ENCODE data around the gene MAP6. TPM values are rescaled to one million over a fixed set of nuclear protein-coding genes. Genes with fewer than 3 reads are reported as not detected.

Gene MAP6
- total RNA-seq, 1 donor from 2014 or later: 3.3 TPM

DNA sequence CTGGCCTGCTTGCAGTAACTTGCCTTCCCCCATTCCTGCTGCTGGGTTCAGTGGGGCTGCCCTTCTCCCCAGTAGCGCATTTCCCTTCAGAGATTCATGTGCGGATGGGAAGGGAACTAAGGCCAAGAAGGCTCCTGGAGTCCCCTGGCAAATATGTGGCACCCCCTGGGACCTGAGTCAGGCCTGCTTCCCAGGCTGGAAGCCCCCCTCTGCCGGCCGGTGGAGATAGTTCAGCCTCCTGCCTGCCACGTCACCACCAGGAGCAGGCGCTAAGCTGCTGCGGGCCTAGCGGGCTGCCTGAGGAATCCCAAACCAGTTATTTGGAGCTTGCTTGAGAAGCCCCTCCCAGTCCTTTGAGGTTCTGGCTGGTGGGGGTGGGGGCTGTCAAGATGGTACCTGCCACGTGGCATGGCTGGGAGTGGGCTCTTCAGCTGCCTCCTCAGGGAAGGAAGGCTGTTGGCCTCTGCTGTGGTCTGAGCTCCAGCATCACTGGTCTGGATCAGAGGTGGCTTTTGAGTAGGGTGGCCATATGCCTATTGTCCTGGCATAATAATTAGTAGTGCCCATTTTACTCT is 104.8 kb downstream of the MAP6 start:
- Histone ChIP-seq H3K36me3 (ENCODE audit: control insufficient read depth, insufficient read depth, low read length) (peaks cover 2% of the 10 kb centered on the region), H3K4me3 (ENCODE audit: low read depth, low read length) (peak overlapping the region; percentile 82), H3K27me3 (ENCODE audit: control insufficient read depth, insufficient read depth, low read length) (no peaks in the 10 kb centered on the region)
- no peak for DNase-seq (ENCODE audit: low read depth)
- TF ChIP-seq, protein P1, sequence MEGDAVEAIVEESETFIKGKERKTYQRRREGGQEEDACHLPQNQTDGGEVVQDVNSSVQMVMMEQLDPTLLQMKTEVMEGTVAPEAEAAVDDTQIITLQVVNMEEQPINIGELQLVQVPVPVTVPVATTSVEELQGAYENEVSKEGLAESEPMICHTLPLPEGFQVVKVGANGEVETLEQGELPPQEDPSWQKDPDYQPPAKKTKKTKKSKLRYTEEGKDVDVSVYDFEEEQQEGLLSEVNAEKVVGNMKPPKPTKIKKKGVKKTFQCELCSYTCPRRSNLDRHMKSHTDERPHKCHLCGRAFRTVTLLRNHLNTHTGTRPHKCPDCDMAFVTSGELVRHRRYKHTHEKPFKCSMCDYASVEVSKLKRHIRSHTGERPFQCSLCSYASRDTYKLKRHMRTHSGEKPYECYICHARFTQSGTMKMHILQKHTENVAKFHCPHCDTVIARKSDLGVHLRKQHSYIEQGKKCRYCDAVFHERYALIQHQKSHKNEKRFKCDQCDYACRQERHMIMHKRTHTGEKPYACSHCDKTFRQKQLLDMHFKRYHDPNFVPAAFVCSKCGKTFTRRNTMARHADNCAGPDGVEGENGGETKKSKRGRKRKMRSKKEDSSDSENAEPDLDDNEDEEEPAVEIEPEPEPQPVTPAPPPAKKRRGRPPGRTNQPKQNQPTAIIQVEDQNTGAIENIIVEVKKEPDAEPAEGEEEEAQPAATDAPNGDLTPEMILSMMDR (IDR thresholded peaks at IDR 0.05; ENCODE audit: insufficient read depth, low read length, poor library complexity, severe bottlenecking): peak; percentile 62

GRCh38 chr11:75563501-75563977 is 105.3 kb downstream of the MAP6 start:
- TF ChIP-seq, protein P1 (IDR thresholded peaks at IDR 0.05; ENCODE audit: insufficient read depth, low read length, poor library complexity, severe bottlenecking): no peak
- H3K36me3 ChIP-seq (ENCODE audit: control insufficient read depth, insufficient read depth, low read length): peaks cover 2% of the 10 kb centered on the region
- DNase-seq (ENCODE audit: low read depth): no peak
- no peaks in the 10 kb centered on the region for H3K27me3 ChIP-seq (ENCODE audit: control insufficient read depth, insufficient read depth, low read length)
- peak overlapping the region; percentile 82 for H3K4me3 ChIP-seq (ENCODE audit: low read depth, low read length)

DNA sequence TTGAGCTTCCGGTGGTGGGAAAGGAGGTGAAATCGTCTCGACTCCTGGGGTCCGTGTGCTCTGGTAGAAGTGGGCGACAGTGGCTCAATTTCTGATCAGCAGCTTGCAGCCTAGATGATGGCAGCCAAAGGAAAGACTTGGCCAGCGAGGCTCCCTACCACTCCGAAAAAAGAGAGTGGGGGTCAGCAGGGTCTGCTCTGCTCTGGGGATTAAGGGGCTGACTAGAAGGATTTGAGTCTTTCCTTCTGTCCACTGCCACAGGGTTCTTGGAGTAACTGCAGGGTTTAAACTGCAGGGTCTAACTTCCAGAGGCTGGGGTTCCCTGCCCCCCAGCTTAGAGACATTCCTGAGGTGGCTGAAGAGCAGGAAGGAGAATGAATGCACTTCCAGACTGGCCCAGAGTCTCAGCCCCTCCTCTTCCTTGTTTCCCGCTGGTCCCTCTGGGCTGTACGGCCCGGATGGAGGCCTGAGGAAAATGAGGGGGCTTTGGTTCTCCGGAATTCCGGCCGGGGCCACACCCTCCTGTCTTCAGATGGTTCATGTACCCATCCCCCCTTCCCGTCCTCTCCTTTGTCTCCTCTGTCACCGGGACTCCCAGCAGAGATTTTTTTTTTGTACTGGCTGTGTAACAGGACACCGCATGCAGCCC is 105.9 kb downstream of the MAP6 start:
- TF ChIP-seq, protein P1 (IDR thresholded peaks at IDR 0.05; ENCODE audit: insufficient read depth, low read length, poor library complexity, severe bottlenecking): no peak
- Histone ChIP-seq H3K4me3 (ENCODE audit: low read depth, low read length) (peak overlapping the region; percentile 82), H3K36me3 (ENCODE audit: control insufficient read depth, insufficient read depth, low read length) (peaks cover 2% of the 10 kb centered on the region), H3K27me3 (ENCODE audit: control insufficient read depth, insufficient read depth, low read length) (no peaks in the 10 kb centered on the region)
- DNase-seq (ENCODE audit: low read depth): no peak

- peak within 1 kb of the TSS; percentile 82 for H3K4me3 ChIP-seq (ENCODE audit: low read depth, low read length)
- H3K36me3 ChIP-seq (ENCODE audit: control insufficient read depth, insufficient read depth, low read length): peaks cover 2% of the 10 kb centered on the region
- DNase-seq (ENCODE audit: low read depth): no peak
- no peaks in the 10 kb centered on the region for H3K27me3 ChIP-seq (ENCODE audit: control insufficient read depth, insufficient read depth, low read length)
- TF ChIP-seq, protein P1 (IDR thresholded peaks at IDR 0.05; ENCODE audit: insufficient read depth, low read length, poor library complexity, severe bottlenecking): no peak
Measured at GRCh38 chr11:75562048-75562835, 106.6 kb downstream of the MAP6 start, which contains the start of gene SERPINH1. SERPINH1 (plus strand) TSS chr11:75562253; CDS start chr11:75566350, 4,097 bp downstream.

- DNase-seq (ENCODE audit: low read depth): no peak
- Histone ChIP-seq H3K27me3 (ENCODE audit: control insufficient read depth, insufficient read depth, low read length) (no peaks in the 10 kb centered on the region), H3K4me3 (ENCODE audit: low read depth, low read length) (peak overlapping the region; percentile 82), H3K36me3 (ENCODE audit: control insufficient read depth, insufficient read depth, low read length) (peaks cover 2% of the 10 kb centered on the region)
- TF ChIP-seq, protein P1 (IDR thresholded peaks at IDR 0.05; ENCODE audit: insufficient read depth, low read length, poor library complexity, severe bottlenecking): no peak
Measured at GRCh38 chr11:75561426-75562047, 107.3 kb downstream of the MAP6 start.

All from kidney epithelial cell (primary cell).